ENCODE measurements around the gene PCDHGB5. TPM values are rescaled to one million over a fixed set of nuclear protein-coding genes. Genes with fewer than 3 reads are reported as not detected.
"Not testable (repeated sequence)": the region's sequence is repeated elsewhere in the genome, so short reads cannot be mapped to it uniquely, and the experiment has no call there.

The PCDHGB5 gene
- total RNA-seq, 1 donor from 2014 or later: 4.0 TPM

- no peaks in the 10 kb centered on the region for H3K27me3 Mint-ChIP-seq
- H3K27ac Mint-ChIP-seq: no peak within 1 kb of the TSS
- DNase-seq (ENCODE audit: low spot score, unreplicated experiment): no peak
- TF ChIP-seq CTCF (IDR thresholded peaks at IDR 0.05; ENCODE audit: unreplicated experiment): no peak
- H3K36me3 Mint-ChIP-seq (ENCODE audit: insufficient read depth): peaks cover 20% of the 10 kb centered on the region
- H3K9me3 Mint-ChIP-seq (ENCODE audit: low read depth): peaks cover 55% of the 10 kb centered on the region
- H3K4me1 Mint-ChIP-seq (ENCODE audit: low read depth): no peaks in the 10 kb centered on the region
- no peak within 1 kb of the TSS for H3K4me3 Mint-ChIP-seq (ENCODE audit: low read depth)
Observed at GRCh38 chr5:141373673-141374317, 24.0 kb upstream of the PCDHGB5 start, which contains the start of gene PCDHGA6. Gene PCDHGA6, plus strand, starts transcription at chr5:141373891. Its CDS starts 193 bp downstream, at chr5:141374084.

GRCh38 chr5:141374627-141375026, 23.1 kb upstream of the PCDHGB5 start:
- Mint-ChIP-seq H3K4me1 (ENCODE audit: low read depth) (no peaks in the 10 kb centered on the region), H3K4me3 (ENCODE audit: low read depth) (no peak overlapping the region), H3K27me3 (no peaks in the 10 kb centered on the region), H3K36me3 (ENCODE audit: insufficient read depth) (peaks cover 19% of the 10 kb centered on the region), H3K9me3 (ENCODE audit: low read depth) (peaks cover 54% of the 10 kb centered on the region), H3K27ac (no peak overlapping the region)
- DNase-seq (ENCODE audit: low spot score, unreplicated experiment): no peak
- no peak for TF ChIP-seq CTCF (IDR thresholded peaks at IDR 0.05; ENCODE audit: unreplicated experiment)

GRCh38 chr5:141375444-141376155, 22.1 kb upstream of the PCDHGB5 start:
- not testable (repeated sequence) for H3K4me1 Mint-ChIP-seq (ENCODE audit: low read depth); H3K4me3 Mint-ChIP-seq (ENCODE audit: low read depth); H3K27ac Mint-ChIP-seq; DNase-seq (ENCODE audit: low spot score, unreplicated experiment); H3K27me3 Mint-ChIP-seq
- peaks cover 49% of the 10 kb centered on the region for H3K9me3 Mint-ChIP-seq (ENCODE audit: low read depth)
- H3K36me3 Mint-ChIP-seq (ENCODE audit: insufficient read depth): peaks cover 17% of the 10 kb centered on the region

GRCh38 chr5:141382469-141383294, 15.1 kb upstream of the PCDHGB5 start, which contains the start of gene PCDHGA7:
Gene PCDHGA7, plus strand, starts transcription at chr5:141382742. Its CDS starts 158 bp downstream, at chr5:141382900.
- no peak for DNase-seq (ENCODE audit: low spot score, unreplicated experiment)
- H3K27me3 Mint-ChIP-seq: no peaks in the 10 kb centered on the region
- no peak within 1 kb of the TSS for H3K27ac Mint-ChIP-seq
- peaks cover 48% of the 10 kb centered on the region for H3K9me3 Mint-ChIP-seq (ENCODE audit: low read depth)
- no peak for TF ChIP-seq CTCF (IDR thresholded peaks at IDR 0.05; ENCODE audit: unreplicated experiment)
- no peak within 1 kb of the TSS for H3K4me3 Mint-ChIP-seq (ENCODE audit: low read depth)
- peaks cover 11% of the 10 kb centered on the region for H3K36me3 Mint-ChIP-seq (ENCODE audit: insufficient read depth)
- H3K4me1 Mint-ChIP-seq (ENCODE audit: low read depth): no peaks in the 10 kb centered on the region

- no peak overlapping the region for H3K27ac Mint-ChIP-seq
- no peaks in the 10 kb centered on the region for H3K4me1 Mint-ChIP-seq (ENCODE audit: low read depth)
- DNase-seq (ENCODE audit: low spot score, unreplicated experiment): no peak
- no peak for TF ChIP-seq CTCF (IDR thresholded peaks at IDR 0.05; ENCODE audit: unreplicated experiment)
- H3K4me3 Mint-ChIP-seq (ENCODE audit: low read depth): no peak overlapping the region
- H3K9me3 Mint-ChIP-seq (ENCODE audit: low read depth): peaks cover 48% of the 10 kb centered on the region
- H3K27me3 Mint-ChIP-seq: no peaks in the 10 kb centered on the region
- peaks cover 13% of the 10 kb centered on the region for H3K36me3 Mint-ChIP-seq (ENCODE audit: insufficient read depth)
Observed at GRCh38 chr5:141383345-141383744, 14.4 kb upstream of the PCDHGB5 start.

Data from progenitor cell of endocrine pancreas (in vitro differentiated cells).